Measurements from ENCODE around the gene GPR137B. TPM values are rescaled to one million over a fixed set of nuclear protein-coding genes. Genes with fewer than 3 reads are reported as not detected.
A peak's percentile ranks its signal among the peaks of the same experiment; 100 is the strongest.

The GPR137B gene
- total and polyA plus RNA-seq, 5 donors from 2014 or later: 5.2 to 18.6 (median 7.6) TPM

DNA sequence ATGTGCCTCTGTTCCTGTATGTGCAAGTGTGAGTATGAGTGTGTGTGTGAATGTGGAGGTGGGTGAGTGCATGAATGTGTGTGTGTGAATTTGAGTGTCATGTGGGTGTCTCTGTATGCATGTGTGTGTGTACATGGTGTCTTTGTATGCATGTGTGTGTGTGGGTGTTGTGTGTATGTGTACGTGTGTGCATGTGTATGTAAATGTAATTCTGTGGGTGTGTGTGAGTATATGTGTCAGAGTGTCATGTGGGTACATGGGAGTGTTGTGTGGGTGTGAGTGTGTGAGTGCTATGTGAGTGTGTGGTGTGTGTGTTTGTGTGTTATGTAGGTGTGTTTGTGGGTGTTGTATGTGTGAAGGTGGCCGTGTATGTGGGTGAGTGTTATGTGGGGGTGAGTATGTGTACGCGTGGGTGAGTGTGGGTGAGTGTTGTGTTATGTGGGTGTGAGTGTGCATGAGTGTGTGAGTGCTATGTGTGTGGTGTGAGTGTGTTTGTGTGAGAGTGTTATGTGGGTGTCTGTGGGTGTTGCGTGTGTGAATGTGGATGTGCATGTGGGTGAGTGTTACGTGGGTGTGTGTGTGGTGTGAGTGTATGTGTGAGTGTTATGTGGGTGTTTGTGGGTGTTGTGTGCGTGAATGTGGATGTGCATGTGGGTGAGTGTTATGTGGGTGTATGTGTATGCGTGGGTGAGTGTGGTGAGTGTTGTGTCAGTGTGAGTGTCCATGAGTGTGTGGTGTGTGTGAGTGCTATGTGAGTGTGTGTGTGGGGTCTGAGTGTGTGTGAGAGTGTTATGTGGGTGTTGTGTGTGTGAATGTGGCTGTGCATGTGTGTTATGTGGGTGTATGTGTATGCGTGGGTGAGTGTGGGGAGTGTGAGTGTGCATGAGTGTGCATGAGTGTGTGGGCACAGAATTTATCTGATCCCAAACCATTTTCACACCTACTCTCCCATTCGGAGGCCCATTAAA lies 40.8 kb upstream of the GPR137B start:
- Histone ChIP-seq H3K4me3 (ENCODE audit: low read depth, low read length) (no peak overlapping the region), H3K27me3 (ENCODE audit: control insufficient read depth, insufficient read depth, low read length) (no peaks in the 10 kb centered on the region), H3K27ac (ENCODE audit: insufficient read depth, low read length, poor library complexity, severe bottlenecking) (no peak overlapping the region), H3K4me1 (ENCODE audit: control insufficient read depth, insufficient read depth, low read length, poor library complexity, severe bottlenecking) (no peaks in the 10 kb centered on the region), H3K9me3 (ENCODE audit: control insufficient read depth in 2 of 2, low read length in 2 of 2) (peaks cover 0 to 5% of the 10 kb centered on the region in 2 experiments), H3K36me3 (ENCODE audit: control insufficient read depth, insufficient read depth, low read length) (no peaks in the 10 kb centered on the region)
- Mint-ChIP-seq H3K4me1 (peaks cover 0 to 6% (median 2%) of the 10 kb centered on the region in 4 donors), H3K9me3 (peaks cover 0 to 4% (median 0%) of the 10 kb centered on the region in 7 donors), H3K36me3 (no peaks in the 10 kb centered on the region), H3K4me3 (no peak overlapping the region), H3K27me3 (peaks cover 6% of the 10 kb centered on the region), H3K27ac (no peak overlapping the region)
- DNase-seq: no peak
- no peak for ATAC-seq (ENCODE audit: low read depth in 2 of 2)

DNA sequence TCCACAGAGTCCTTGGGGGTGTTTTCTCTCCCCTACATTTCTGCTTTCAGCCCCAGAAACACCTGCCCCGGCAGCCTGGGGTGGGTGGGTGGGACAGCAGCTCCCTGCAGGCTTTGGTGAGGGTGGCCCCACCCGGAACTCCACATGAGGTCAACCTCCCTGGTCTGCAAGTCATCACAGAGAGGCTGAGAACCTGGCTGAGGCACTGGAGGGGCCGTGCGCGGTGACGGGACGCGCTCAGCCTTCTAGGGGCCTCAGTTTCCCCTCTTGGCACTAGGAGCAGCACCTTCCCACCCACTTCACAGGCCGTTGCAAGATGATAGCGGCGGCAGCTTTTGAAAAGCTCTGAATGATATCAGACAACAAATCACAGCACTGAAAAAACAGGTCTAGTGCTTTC lies 39.7 kb upstream of the GPR137B start:
- Histone ChIP-seq H3K4me3 (ENCODE audit: low read depth, low read length) (no peak overlapping the region), H3K27ac (ENCODE audit: insufficient read depth, low read length, poor library complexity, severe bottlenecking) (no peak overlapping the region), H3K9me3 (ENCODE audit: control insufficient read depth in 2 of 2, low read length in 2 of 2) (no peaks in the 10 kb centered on the region), H3K36me3 (ENCODE audit: control insufficient read depth, insufficient read depth, low read length) (no peaks in the 10 kb centered on the region), H3K4me1 (ENCODE audit: control insufficient read depth, insufficient read depth, low read length, poor library complexity, severe bottlenecking) (no peaks in the 10 kb centered on the region), H3K27me3 (ENCODE audit: control insufficient read depth, insufficient read depth, low read length) (no peaks in the 10 kb centered on the region)
- no peaks in the 10 kb centered on the region for H3K36me3 Mint-ChIP-seq
- H3K4me3 Mint-ChIP-seq: no peak overlapping the region
- H3K4me1 Mint-ChIP-seq: peaks cover 0 to 13% (median 2%) of the 10 kb centered on the region in 4 donors
- no peak overlapping the region for H3K27ac Mint-ChIP-seq
- DNase-seq: no peak
- H3K9me3 Mint-ChIP-seq: no peaks in the 10 kb centered on the region
- H3K27me3 Mint-ChIP-seq: peaks cover 8% of the 10 kb centered on the region
- ATAC-seq (ENCODE audit: low read depth in 2 of 2): no peak

GRCh38 chr1:236103059-236103458 lies 39.3 kb upstream of the GPR137B start:
- H3K36me3 ChIP-seq (ENCODE audit: control insufficient read depth, insufficient read depth, low read length): no peaks in the 10 kb centered on the region
- no peak for DNase-seq
- Mint-ChIP-seq H3K27ac (no peak overlapping the region), H3K4me1 (peaks cover 0 to 13% (median 2%) of the 10 kb centered on the region in 4 donors), H3K9me3 (no peaks in the 10 kb centered on the region), H3K27me3 (peaks cover 9% of the 10 kb centered on the region), H3K36me3 (no peaks in the 10 kb centered on the region), H3K4me3 (no peak overlapping the region)
- H3K9me3 ChIP-seq (ENCODE audit: control insufficient read depth in 2 of 2, low read length in 2 of 2): no peaks in the 10 kb centered on the region
- no peak overlapping the region for H3K27ac ChIP-seq (ENCODE audit: insufficient read depth, low read length, poor library complexity, severe bottlenecking)
- no peaks in the 10 kb centered on the region for H3K4me1 ChIP-seq (ENCODE audit: control insufficient read depth, insufficient read depth, low read length, poor library complexity, severe bottlenecking)
- no peaks in the 10 kb centered on the region for H3K27me3 ChIP-seq (ENCODE audit: control insufficient read depth, insufficient read depth, low read length)
- no peak overlapping the region for H3K4me3 ChIP-seq (ENCODE audit: low read depth, low read length)
- no peak for ATAC-seq (ENCODE audit: low read depth in 2 of 2)

DNA sequence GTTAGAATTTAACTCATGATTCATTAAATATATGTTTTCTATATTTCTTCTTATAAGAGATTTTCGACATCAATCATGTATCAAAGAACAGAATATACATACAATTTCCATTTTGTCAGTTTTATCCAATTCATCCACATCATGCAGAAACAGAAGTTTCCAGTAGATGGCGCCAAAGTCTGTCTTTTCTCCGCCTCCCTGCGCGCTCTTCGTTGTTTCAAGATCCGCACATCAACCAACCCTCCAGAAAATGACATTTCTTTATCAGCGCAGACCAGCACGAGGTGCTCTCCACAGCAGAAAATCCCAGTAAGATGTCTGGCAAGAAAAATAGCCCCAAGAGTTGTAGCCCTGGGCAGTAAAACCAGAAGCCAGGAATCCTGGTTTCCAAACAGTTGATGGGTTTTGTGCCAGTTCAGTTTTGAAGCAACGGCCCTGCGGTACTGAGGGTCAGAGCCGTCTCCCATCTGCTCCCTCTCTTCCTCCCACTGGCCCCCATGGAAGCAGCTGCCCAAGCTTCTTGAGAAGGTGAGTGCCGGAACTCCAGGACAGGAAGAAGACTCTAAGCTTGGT lies 38.6 kb upstream of the GPR137B start:
- H3K27me3 ChIP-seq (ENCODE audit: control insufficient read depth, insufficient read depth, low read length): no peaks in the 10 kb centered on the region
- H3K4me1 ChIP-seq (ENCODE audit: control insufficient read depth, insufficient read depth, low read length, poor library complexity, severe bottlenecking): no peaks in the 10 kb centered on the region
- Mint-ChIP-seq H3K9me3 (no peaks in the 10 kb centered on the region), H3K4me3 (no peak overlapping the region), H3K36me3 (no peaks in the 10 kb centered on the region), H3K27me3 (peaks cover 9% of the 10 kb centered on the region), H3K4me1 (peaks cover 0 to 13% (median 2%) of the 10 kb centered on the region in 4 donors), H3K27ac (peak overlapping the region in 2 of 3 donors; percentile 26 to 77)
- DNase-seq (peak; percentile 27 to 66 (median 63)), ATAC-seq (ENCODE audit: low read depth in 2 of 2) (peak; percentile 35 to 57)
- H3K9me3 ChIP-seq (ENCODE audit: control insufficient read depth in 2 of 2, low read length in 2 of 2): no peaks in the 10 kb centered on the region
- H3K27ac ChIP-seq (ENCODE audit: insufficient read depth, low read length, poor library complexity, severe bottlenecking): no peak overlapping the region
- H3K4me3 ChIP-seq (ENCODE audit: low read depth, low read length): no peak overlapping the region
- no peaks in the 10 kb centered on the region for H3K36me3 ChIP-seq (ENCODE audit: control insufficient read depth, insufficient read depth, low read length)

- H3K4me1 Mint-ChIP-seq: peaks cover 0 to 19% (median 4%) of the 10 kb centered on the region in 4 donors
- ATAC-seq (ENCODE audit: low read depth in 2 of 2): no peak
Observed at GRCh38 chr1:236107121-236107907, 35.0 kb upstream of the GPR137B start.

GRCh38 chr1:236108027-236108648 lies 34.2 kb upstream of the GPR137B start:
- H3K4me1 Mint-ChIP-seq: peaks cover 0 to 19% (median 4%) of the 10 kb centered on the region in 4 donors
- ATAC-seq (ENCODE audit: low read depth in 2 of 2): no peak
- H3K27me3 Mint-ChIP-seq: peaks cover 9% of the 10 kb centered on the region

More at GRCh38 chr1:236107121-236107907, 35.0 kb upstream of the GPR137B start:
- no peak overlapping the region for H3K27ac Mint-ChIP-seq
- no peak overlapping the region for H3K27ac ChIP-seq (ENCODE audit: insufficient read depth, low read length, poor library complexity, severe bottlenecking)
- no peaks in the 10 kb centered on the region for H3K36me3 ChIP-seq (ENCODE audit: control insufficient read depth, insufficient read depth, low read length)
- no peaks in the 10 kb centered on the region for H3K36me3 Mint-ChIP-seq
- no peak overlapping the region for H3K4me3 ChIP-seq (ENCODE audit: low read depth, low read length)
- H3K27me3 Mint-ChIP-seq: peaks cover 9% of the 10 kb centered on the region
- no peaks in the 10 kb centered on the region for H3K9me3 ChIP-seq (ENCODE audit: control insufficient read depth in 2 of 2, low read length in 2 of 2)
- H3K27me3 ChIP-seq (ENCODE audit: control insufficient read depth, insufficient read depth, low read length): no peaks in the 10 kb centered on the region
- no peaks in the 10 kb centered on the region for H3K9me3 Mint-ChIP-seq
- H3K4me3 Mint-ChIP-seq: no peak overlapping the region
- DNase-seq: peak in 1 of 3 donors; percentile 15
- no peaks in the 10 kb centered on the region for H3K4me1 ChIP-seq (ENCODE audit: control insufficient read depth, insufficient read depth, low read length, poor library complexity, severe bottlenecking)

GRCh38 chr1:236110137-236110536 lies 32.2 kb upstream of the GPR137B start:
- Mint-ChIP-seq H3K4me1 (peaks cover 0 to 13% (median 2%) of the 10 kb centered on the region in 4 donors), H3K9me3 (no peaks in the 10 kb centered on the region), H3K36me3 (no peaks in the 10 kb centered on the region), H3K27ac (no peak overlapping the region), H3K27me3 (peaks cover 4% of the 10 kb centered on the region), H3K4me3 (no peak overlapping the region)
- DNase-seq: no peak
- no peak overlapping the region for H3K27ac ChIP-seq (ENCODE audit: insufficient read depth, low read length, poor library complexity, severe bottlenecking)
- H3K4me1 ChIP-seq (ENCODE audit: control insufficient read depth, insufficient read depth, low read length, poor library complexity, severe bottlenecking): no peaks in the 10 kb centered on the region
- no peaks in the 10 kb centered on the region for H3K36me3 ChIP-seq (ENCODE audit: control insufficient read depth, insufficient read depth, low read length)
- H3K4me3 ChIP-seq (ENCODE audit: low read depth, low read length): no peak overlapping the region
- H3K9me3 ChIP-seq (ENCODE audit: control insufficient read depth in 2 of 2, low read length in 2 of 2): no peaks in the 10 kb centered on the region
- no peak for ATAC-seq (ENCODE audit: low read depth in 2 of 2)
- no peaks in the 10 kb centered on the region for H3K27me3 ChIP-seq (ENCODE audit: control insufficient read depth, insufficient read depth, low read length)

More at GRCh38 chr1:236108027-236108648, 34.2 kb upstream of the GPR137B start:
- Histone ChIP-seq H3K27me3 (ENCODE audit: control insufficient read depth, insufficient read depth, low read length) (no peaks in the 10 kb centered on the region), H3K36me3 (ENCODE audit: control insufficient read depth, insufficient read depth, low read length) (no peaks in the 10 kb centered on the region), H3K9me3 (ENCODE audit: control insufficient read depth in 2 of 2, low read length in 2 of 2) (no peaks in the 10 kb centered on the region), H3K4me1 (ENCODE audit: control insufficient read depth, insufficient read depth, low read length, poor library complexity, severe bottlenecking) (no peaks in the 10 kb centered on the region), H3K27ac (ENCODE audit: insufficient read depth, low read length, poor library complexity, severe bottlenecking) (no peak overlapping the region), H3K4me3 (ENCODE audit: low read depth, low read length) (no peak overlapping the region)
- Mint-ChIP-seq H3K9me3 (no peaks in the 10 kb centered on the region), H3K36me3 (no peaks in the 10 kb centered on the region), H3K27ac (no peak overlapping the region), H3K4me3 (no peak overlapping the region)
- no peak for DNase-seq

All from CD4-positive, CD25-positive, alpha-beta regulatory T cell (primary cell).